Aorta (tissue), 5 donors: Measurements from ENCODE around the gene TH. TPM values are rescaled to one million over a fixed set of nuclear protein-coding genes. Genes with fewer than 3 reads are reported as not detected.

Experiments
- ATAC-seq: fragments of 200-7000 bp; cut with Tn5 transposase; one replicate; pipeline ENCODE4 v1.9.1; 2022; ENCODE audit warnings: moderate library complexity; ENCODE audit not compliant: low FRiP score
- DNase-seq, 2 donors: peaks; one replicate each; pipeline ENCODE4 v3.0.0-alpha.2; 2020
- H3K27ac ChIP-seq, 2 donors: one replicate each; pipeline ENCODE4 v1.5.1; 2013; ENCODE audit warnings: low read length in 2 of 2, mild to moderate bottlenecking in 2 of 2, moderate library complexity in 2 of 2, control low read depth in 1 of 2, inconsistent platforms in 1 of 2, low read depth in 1 of 2
- H3K27me3 ChIP-seq, 2 donors: one replicate each; pipeline ENCODE4 v1.6.1; 2013; ENCODE audit warnings: control low read depth in 1 of 2, low read length in 1 of 2, mild to moderate bottlenecking in 1 of 2, moderate library complexity in 1 of 2; ENCODE audit not compliant: insufficient read depth in 2 of 2, control insufficient read depth in 1 of 2
- H3K36me3 ChIP-seq, 2 donors: one replicate each; pipeline ENCODE4 v1.6.1; 2013; ENCODE audit warnings: control low read depth in 1 of 2, low read length in 1 of 2, mild to moderate bottlenecking in 1 of 2; ENCODE audit not compliant: insufficient read depth in 2 of 2, control insufficient read depth in 1 of 2
- H3K4me1 ChIP-seq, 2 donors: one replicate each; pipeline ENCODE4 v1.6.1; 2013; ENCODE audit warnings: low read length in 2 of 2, control low read depth in 1 of 2, mild to moderate bottlenecking in 1 of 2, moderate library complexity in 1 of 2; ENCODE audit not compliant: insufficient read depth in 2 of 2, control insufficient read depth in 1 of 2
- H3K4me3 ChIP-seq, 2 donors: one replicate each; pipeline ENCODE4 v1.5.1; 2013; ENCODE audit warnings: low read length in 2 of 2, control low read depth in 1 of 2, mild to moderate bottlenecking in 1 of 2
- H3K9me3 ChIP-seq: one replicate; pipeline ENCODE4 v1.6.1; 2013; ENCODE audit warnings: mild to moderate bottlenecking, low read length; ENCODE audit not compliant: control insufficient read depth
- WGBS, 2 donors: extraction: QIAGEN DNeasy Blood & Tissue Kit; methylation state at CpG; one replicate each; pipeline ENCODE4 v1.1.7; 2013; 5-methylcytosine and 5-hydroxymethylcytosine counted together
- intact Hi-C, 2 donors: fragments of 100-400 bp; cut with DNase I; formaldehyde crosslinking; loops; one replicate each; pipeline versions ENCODE4 v1.14.2 to v1.15.0; 2022
- polyA plus RNA-seq, 2 donors: library from polyadenylated mRNA; stranded (reverse); fragments of 200-250 nt; gene quantifications; one replicate each; pipeline ENCODE4 v1.2.3, GENCODE V29; 2013
- total RNA-seq, 2 donors: library from RNA; stranded (reverse); fragmentation: NEBNext Ultra II Directional; extraction: Animal tissue kit (Norgen Biotek cat#: 25700); gene quantifications; one replicate each; pipeline ENCODE4 v1.2.1, GENCODE V29; 2021
- donor health status: healthy with polysubstance abuse.
- donor health status: Bipolar disorder and iron deficiency.
- donor health status: DM: no; HTN: no; CAD: no.
- donor health status: DM: no; HTN: no; CAD: no.
- donor health status: DM: yes; HTN: yes; CAD: no.

TH gene
- total and polyA plus RNA-seq, 4 donors: 0.45 TPM; not detected in 3

DNA sequence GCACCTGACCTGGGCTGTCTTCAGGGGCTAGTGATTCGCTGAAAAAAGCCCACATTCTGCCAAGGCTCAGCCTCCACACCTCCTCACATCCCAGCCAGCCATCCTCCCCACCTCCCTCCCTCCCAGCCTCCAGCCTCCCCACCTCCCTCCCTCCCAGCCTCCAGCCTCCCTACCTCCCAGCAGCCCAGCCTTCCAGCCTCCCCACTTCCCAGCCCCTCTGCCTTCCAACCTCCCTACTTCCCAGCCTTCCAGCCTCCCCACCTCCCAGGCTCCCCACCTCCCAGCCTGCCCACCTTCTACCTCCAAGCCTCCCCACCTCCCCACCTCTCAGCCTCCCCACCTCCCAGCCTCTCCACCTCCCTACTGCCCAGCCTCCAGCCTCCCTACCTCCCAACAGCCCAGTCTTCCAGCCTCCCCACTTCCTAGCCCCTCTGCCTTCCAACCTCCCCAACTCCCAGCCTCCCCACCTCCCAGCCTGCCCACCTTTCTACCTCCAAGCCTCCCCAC is 33.7 kb upstream of the TH start:
- ATAC-seq: no peak
- 75% methylated on average over 1 of the region's 1 CpG; no CpG with 5 or more reads in 1 of the 2 donors for WGBS, 2 donors
- Histone ChIP-seq H3K27ac (no peak overlapping the region), H3K4me3 (no peak overlapping the region), H3K36me3 (no peaks in the 10 kb centered on the region), H3K4me1 (no peaks in the 10 kb centered on the region), H3K9me3 (peaks cover 5% of the 10 kb centered on the region), H3K27me3 (no peaks in the 10 kb centered on the region)
- DNase-seq: peak in 1 of 2 donors; percentile 47
- intact Hi-C loops: loop anchor here in 1 of 2 donors (10.0 kb wide), 1 partner anchor 100 kb away; the partner anchor contains the start of genes C11orf21 and TSPAN32

- intact Hi-C loops: loop anchor here in 1 of 2 donors (10.0 kb wide), 1 partner anchor 100 kb away; the partner anchor contains the start of genes C11orf21 and TSPAN32
- Histone ChIP-seq H3K4me1 (no peaks in the 10 kb centered on the region), H3K36me3 (no peaks in the 10 kb centered on the region), H3K4me3 (no peak overlapping the region), H3K27ac (no peak overlapping the region), H3K27me3 (no peaks in the 10 kb centered on the region), H3K9me3 (peaks cover 5% of the 10 kb centered on the region)
- ATAC-seq (no peak), DNase-seq (peak in 1 of 2 donors; percentile 55)
- WGBS, 2 donors: 78 to 83% methylated on average over 20 to 21 of the region's 21 CpGs
These were observed 33.0 kb upstream of the TH start for GRCh38 chr11:2204361-2205213.

DNA sequence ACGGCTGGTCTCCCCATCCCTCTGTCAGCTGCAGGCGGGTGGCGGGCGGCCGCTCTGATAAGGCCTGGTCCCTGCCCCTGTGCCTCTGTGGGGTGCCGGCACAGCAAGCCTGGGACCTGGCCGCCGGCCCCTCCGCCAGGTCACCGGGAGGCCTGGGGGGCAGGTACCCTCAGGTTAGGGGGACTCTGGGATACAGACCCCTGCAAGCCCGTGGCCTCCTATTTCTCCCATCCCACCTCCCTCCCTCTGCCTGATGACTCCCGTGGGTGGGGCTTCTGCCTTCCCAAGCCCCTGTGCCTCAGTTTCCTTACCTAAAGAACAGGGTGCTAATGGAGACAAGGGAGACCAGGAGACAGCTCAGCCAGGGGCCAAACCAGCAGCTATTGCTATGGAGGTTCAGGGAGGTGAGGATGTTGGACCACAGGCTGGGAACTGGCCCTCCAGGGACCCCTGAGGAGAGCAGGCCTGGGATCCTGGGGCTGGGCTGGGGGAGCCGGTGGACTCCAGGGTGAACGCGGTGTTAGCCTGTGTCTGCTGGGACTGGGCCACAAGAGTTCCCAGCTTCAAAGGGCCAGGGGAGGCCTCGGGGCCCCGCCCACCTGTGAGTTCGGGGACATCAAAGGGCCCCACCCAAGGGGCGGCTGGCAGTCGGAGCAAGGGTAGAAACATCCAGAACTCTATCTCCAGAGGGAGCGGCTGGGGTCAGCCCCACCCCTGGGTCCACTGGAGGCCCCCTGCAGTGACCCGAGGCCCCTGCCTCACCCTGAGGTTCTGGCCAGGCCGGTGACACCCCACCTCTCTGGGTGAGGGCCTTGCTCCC is 32.0 kb upstream of the TH start:
- no peaks in the 10 kb centered on the region for H3K36me3 ChIP-seq
- peaks cover 5% of the 10 kb centered on the region for H3K9me3 ChIP-seq
- H3K4me1 ChIP-seq: no peaks in the 10 kb centered on the region
- DNase-seq (peak in 1 of 2 donors; percentile 67), ATAC-seq (no peak)
- no peak overlapping the region for H3K4me3 ChIP-seq
- intact Hi-C loops: loop anchor here in 1 of 2 donors (10.0 kb wide), 1 partner anchor 101 kb away; the partner anchor contains the start of genes C11orf21 and TSPAN32
- 83 to 88% methylated on average over 23 of the region's 23 CpGs for WGBS, 2 donors
- H3K27me3 ChIP-seq: no peaks in the 10 kb centered on the region
- H3K27ac ChIP-seq: no peak overlapping the region

DNA sequence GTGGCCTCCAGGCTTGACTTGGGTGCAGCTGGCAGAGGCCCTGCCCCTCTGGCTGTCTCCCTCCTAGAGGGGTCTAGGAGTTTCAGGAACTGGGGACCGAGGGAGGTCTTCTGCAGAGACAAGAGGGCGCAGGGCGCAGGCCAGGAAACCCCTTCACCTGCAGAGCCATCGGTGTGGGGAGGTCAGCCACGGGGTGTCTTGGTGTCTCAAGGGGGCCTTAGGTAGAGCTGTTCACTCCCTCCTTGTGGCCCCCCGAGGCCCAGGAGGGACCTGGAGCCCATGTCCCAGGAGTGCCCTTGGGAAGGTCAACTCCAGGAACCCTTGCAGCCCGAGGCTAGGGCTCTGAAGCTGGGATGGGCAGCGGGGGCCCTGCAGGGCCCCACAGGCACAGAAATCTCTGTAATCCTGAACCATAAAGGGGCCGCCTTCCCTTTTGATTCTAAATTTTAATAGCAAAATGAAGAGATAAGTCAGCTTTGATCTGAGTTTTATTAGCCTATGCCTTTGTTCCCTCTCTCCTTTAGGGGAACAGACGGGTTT is 31.4 kb upstream of the TH start:
- H3K4me1 ChIP-seq: no peaks in the 10 kb centered on the region
- WGBS, 2 donors: 83 to 88% methylated on average over 10 of the region's 10 CpGs

GRCh38 chr11:2202071-2202899 is 30.7 kb upstream of the TH start:
- H3K36me3 ChIP-seq: no peaks in the 10 kb centered on the region
- DNase-seq: peak in 1 of 2 donors; percentile 63
- no peaks in the 10 kb centered on the region for H3K27me3 ChIP-seq
- no peak for ATAC-seq
- no peak overlapping the region for H3K4me3 ChIP-seq
- no peaks in the 10 kb centered on the region for H3K4me1 ChIP-seq
- intact Hi-C loops: loop anchor here in 1 of 2 donors (10.0 kb wide), 1 partner anchor 103 kb away; the partner anchor contains the start of genes C11orf21 and TSPAN32
- no peak overlapping the region for H3K27ac ChIP-seq
- 71 to 72% methylated on average over 29 of the region's 29 CpGs for WGBS, 2 donors
- peaks cover 2% of the 10 kb centered on the region for H3K9me3 ChIP-seq

More for the DNA sequence above, 31.4 kb upstream of the TH start:
- ATAC-seq (no peak), DNase-seq (peak in 1 of 2 donors; percentile 34)
- Histone ChIP-seq H3K36me3 (no peaks in the 10 kb centered on the region), H3K27me3 (no peaks in the 10 kb centered on the region), H3K4me3 (no peak overlapping the region), H3K9me3 (peaks cover 5% of the 10 kb centered on the region), H3K27ac (no peak overlapping the region)
- intact Hi-C loops: loop anchor here in 1 of 2 donors (10.0 kb wide), 1 partner anchor 102 kb away; the partner anchor contains the start of genes C11orf21 and TSPAN32

GRCh38 chr11:2201542-2201941 is 29.9 kb upstream of the TH start:
- intact Hi-C loops: loop anchor here in 1 of 2 donors (10.0 kb wide), 1 partner anchor 103 kb away; the partner anchor contains the start of genes C11orf21 and TSPAN32
- WGBS, 2 donors: 65 to 67% methylated on average over 2 of the region's 2 CpGs
- DNase-seq (no peak), ATAC-seq (no peak)
- Histone ChIP-seq H3K27me3 (no peaks in the 10 kb centered on the region), H3K4me1 (no peaks in the 10 kb centered on the region), H3K36me3 (no peaks in the 10 kb centered on the region), H3K9me3 (no peaks in the 10 kb centered on the region), H3K4me3 (no peak overlapping the region), H3K27ac (no peak overlapping the region)

- DNase-seq (no peak), ATAC-seq (no peak)
- intact Hi-C loops: loop anchor here in 1 of 2 donors (10.0 kb wide), 1 partner anchor 104 kb away; the partner anchor contains the start of genes C11orf21 and TSPAN32
- H3K9me3 ChIP-seq: no peaks in the 10 kb centered on the region
- H3K27me3 ChIP-seq: no peaks in the 10 kb centered on the region
- H3K4me3 ChIP-seq: no peak overlapping the region
- H3K4me1 ChIP-seq: no peaks in the 10 kb centered on the region
- no peak overlapping the region for H3K27ac ChIP-seq
- WGBS, 2 donors: 92 to 100% methylated on average over 1 of the region's 1 CpG
- no peaks in the 10 kb centered on the region for H3K36me3 ChIP-seq
These were observed 29.4 kb upstream of the TH start for GRCh38 chr11:2200957-2201519.
